Raji (cell line): ENCODE measurements around the gene FGD6.

Experiments used
- POLR2A ChIP-seq: IDR thresholded peaks from 2 replicates; pipeline ENCODE4 v1.6.1; 2011; ENCODE audit warnings: low read depth, low read length, control low read depth; ENCODE audit not compliant: insufficient read depth

Gene FGD6

GRCh38 chr12:95100264-95101190 lies 116.7 kb downstream of the FGD6 start:
- no peak for TF ChIP-seq POLR2A

GRCh38 chr12:95099270-95099790 lies 117.9 kb downstream of the FGD6 start:
- TF ChIP-seq POLR2A = no peak

GRCh38 chr12:95096852-95097251 lies 120.4 kb downstream of the FGD6 start:
- TF ChIP-seq POLR2A = no peak

- no peak for TF ChIP-seq POLR2A
These were observed 120.9 kb downstream of the FGD6 start for GRCh38 chr12:95096378-95096777.

- no peak for TF ChIP-seq POLR2A
These were observed 127.8 kb downstream of the FGD6 start for GRCh38 chr12:95089462-95089861.

GRCh38 chr12:95088379-95088778 lies 128.9 kb downstream of the FGD6 start:
- TF ChIP-seq POLR2A = no peak

GRCh38 chr12:95085612-95086011 lies 131.7 kb downstream of the FGD6 start:
- no peak for TF ChIP-seq POLR2A

- no peak for TF ChIP-seq POLR2A
These were observed 133.3 kb downstream of the FGD6 start for GRCh38 chr12:95083938-95084337.

GRCh38 chr12:95083471-95083870 lies 133.8 kb downstream of the FGD6 start:
- TF ChIP-seq POLR2A = no peak

- no peak for TF ChIP-seq POLR2A
These were observed 139.9 kb downstream of the FGD6 start for GRCh38 chr12:95077341-95077740.

- TF ChIP-seq POLR2A = no peak
These were observed 142.5 kb downstream of the FGD6 start for GRCh38 chr12:95074766-95075165.

- TF ChIP-seq POLR2A = no peak
These were observed 143.4 kb downstream of the FGD6 start for GRCh38 chr12:95073698-95074520.

- TF ChIP-seq POLR2A = peak; percentile 78
These were observed 144.2 kb downstream of the FGD6 start, which contains the start of gene NR2C1 for GRCh38 chr12:95072900-95073697. Gene NR2C1, minus strand, starts transcription at chr12:95073618. Its CDS starts 6,234 bp downstream, at chr12:95067384.

GRCh38 chr12:95070378-95070777 lies 146.9 kb downstream of the FGD6 start:
- no peak for TF ChIP-seq POLR2A
